Peyer's patch (tissue), 4 donors: Measurements from ENCODE around the gene TYSND1. TPM values are rescaled to one million over a fixed set of nuclear protein-coding genes. Genes with fewer than 3 reads are reported as not detected.

ENCODE experiments used
- DNase-seq, 3 donors: peaks; one replicate each; pipeline ENCODE4 v3.0.0-alpha.2; 2017 to 2019
- H3K27ac ChIP-seq, 4 donors: fragments of 200-600 bp; sonication (generic); one replicate each; pipeline ENCODE4 v1.5.1; 2016 to 2019
- H3K27me3 ChIP-seq, 2 donors: fragments of 200-600 bp; sonication (generic); one replicate each; pipeline ENCODE4 v1.5.1; 2019
- H3K36me3 ChIP-seq, 3 donors: fragments of 200-600 bp; sonication (generic); one replicate each; pipeline ENCODE4 v1.5.1; 2016 to 2019
- H3K4me1 ChIP-seq, 4 donors: fragments of 200-600 bp; sonication (generic); one replicate each; pipeline ENCODE4 v1.5.1; 2016 to 2019
- H3K4me3 ChIP-seq, 4 donors: fragments of 200-600 bp; sonication (generic); 1 replicate in 3 of 4; 2 replicates in 1 of 4; pipeline ENCODE4 v1.5.1; 2016 to 2019; ENCODE audit warnings: mild to moderate bottlenecking in 1 of 4
- H3K9me3 ChIP-seq, 4 donors: fragments of 200-600 bp; sonication (generic); one replicate each; pipeline ENCODE4 v1.5.1; 2016 to 2019; ENCODE audit warnings: mild to moderate bottlenecking in 1 of 4
- CTCF ChIP-seq, 6 experiments: fragments of 450-650 bp in 4 of 6; fragments of 200-600 bp in 2 of 6; sonication (generic) in 1 of 6; IDR thresholded peaks; one replicate each; pipeline ENCODE4 v1.5.1; 2017 to 2019; ENCODE audit warnings: antibody characterized with exemption in 6 of 6, mild to moderate bottlenecking in 3 of 6, moderate library complexity in 1 of 6
- POLR2A ChIP-seq, 2 donors: fragments of 450-650 bp; IDR thresholded peaks; one replicate each; pipeline ENCODE4 v1.5.1; 2017; ENCODE audit warnings: antibody characterized with exemption in 2 of 2, mild to moderate bottlenecking in 2 of 2, moderate library complexity in 2 of 2
- total RNA-seq, 4 donors: library from RNA; depleted of rRNA; stranded (reverse); fragments of >200 nt; gene quantifications; one replicate each; pipeline ENCODE4 v1.1.0, GENCODE V29; 2016

Gene TYSND1
- total RNA-seq, 4 donors from 2014 or later, result 18.2 to 25.9 (median 21.7) TPM

DNA sequence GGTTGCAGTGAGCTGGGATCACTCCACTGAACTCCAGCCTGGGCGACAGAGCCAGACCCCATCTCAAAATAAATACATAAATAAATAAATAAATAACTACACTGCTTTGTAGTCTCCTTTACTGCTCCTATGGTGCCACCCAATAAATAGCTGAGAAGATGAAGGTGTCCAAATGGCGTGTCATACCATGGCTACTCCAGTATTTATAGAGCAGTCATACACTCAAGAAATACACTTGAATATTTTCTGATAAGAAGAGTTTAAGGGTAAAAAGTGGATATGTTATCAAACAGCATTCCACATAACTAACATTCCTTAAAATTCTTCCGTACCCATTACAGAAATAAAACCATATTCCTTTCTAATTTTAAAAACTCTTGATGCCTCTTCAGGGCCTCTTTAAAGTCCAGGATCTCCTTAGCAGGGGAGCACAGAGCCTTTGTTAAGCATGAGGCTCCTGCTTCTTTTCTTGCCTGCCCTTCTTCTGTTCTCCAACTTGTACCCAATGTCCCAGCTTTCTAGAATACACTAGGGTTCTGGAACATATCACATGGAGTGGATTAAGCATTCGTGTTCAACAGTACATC, 31.7 kb upstream of the TYSND1 start:
- TF ChIP-seq CTCF (IDR thresholded peaks at IDR 0.05) (no peak), POLR2A (IDR thresholded peaks at IDR 0.05) (no peak)
- H3K4me3 ChIP-seq, result no peak overlapping the region

DNA sequence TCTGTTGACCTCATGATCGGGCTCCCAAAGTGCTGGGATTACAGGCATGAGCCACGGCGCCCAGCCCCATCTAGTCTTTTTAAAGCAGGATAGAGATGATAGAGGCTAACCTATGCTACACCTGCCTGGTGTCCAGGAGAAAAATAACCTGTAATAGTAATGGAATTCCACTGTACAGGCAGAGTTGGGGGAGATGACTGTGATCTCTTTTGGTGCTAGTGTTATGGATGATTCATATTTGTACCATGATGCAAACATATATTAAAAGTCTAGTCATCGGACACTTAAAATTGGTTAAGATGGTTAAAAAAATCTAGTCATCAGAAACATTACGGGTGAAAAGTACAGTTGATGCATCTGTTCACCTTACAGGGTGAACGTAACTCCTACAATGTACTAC, 29.9 kb upstream of the TYSND1 start:
- Histone ChIP-seq H3K27ac (no peak overlapping the region), H3K27me3 (no peaks in the 10 kb centered on the region), H3K9me3 (no peaks in the 10 kb centered on the region), H3K4me1 (peaks cover 0 to 6% (median 3%) of the 10 kb centered on the region in 4 donors), H3K36me3 (no peaks in the 10 kb centered on the region), H3K4me3 (no peak overlapping the region)
- TF ChIP-seq CTCF (IDR thresholded peaks at IDR 0.05), result no peak
- no peak for DNase-seq

More for the DNA sequence above, 31.7 kb upstream of the TYSND1 start:
- DNase-seq, result no peak
- Histone ChIP-seq H3K27ac (no peak overlapping the region), H3K27me3 (no peaks in the 10 kb centered on the region), H3K9me3 (no peaks in the 10 kb centered on the region), H3K36me3 (no peaks in the 10 kb centered on the region), H3K4me1 (peaks cover 0 to 6% (median 3%) of the 10 kb centered on the region in 4 donors)

DNA sequence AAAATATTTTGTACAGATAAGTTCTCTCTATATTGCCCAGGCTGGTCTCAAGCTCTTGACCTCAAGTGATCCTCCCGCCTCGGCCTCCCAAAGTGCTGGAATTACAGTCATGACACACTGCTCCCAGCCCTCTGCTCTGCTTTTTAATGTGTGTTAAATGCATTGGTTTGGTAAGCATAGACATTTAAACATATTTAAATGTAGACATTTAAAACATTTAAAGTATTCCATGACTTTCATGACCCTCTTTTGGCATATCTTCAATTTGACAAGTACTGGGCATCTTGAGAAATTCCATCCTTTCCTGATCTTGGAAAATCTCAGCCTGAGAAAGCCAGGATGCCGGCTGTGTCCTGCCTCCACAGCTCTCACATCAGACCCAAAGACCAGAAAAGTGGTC, 29.0 kb upstream of the TYSND1 start:
- no peak for DNase-seq
- no peaks in the 10 kb centered on the region for H3K9me3 ChIP-seq
- no peaks in the 10 kb centered on the region for H3K36me3 ChIP-seq
- no peak overlapping the region for H3K4me3 ChIP-seq
- no peak for TF ChIP-seq POLR2A (IDR thresholded peaks at IDR 0.05)
- TF ChIP-seq CTCF (IDR thresholded peaks at IDR 0.05), result no peak
- no peak overlapping the region for H3K27ac ChIP-seq
- H3K4me1 ChIP-seq, result peaks cover 0 to 9% (median 3%) of the 10 kb centered on the region in 4 donors
- H3K27me3 ChIP-seq, result no peaks in the 10 kb centered on the region

- DNase-seq, result peak in 2 of 3 donors; percentile 31 to 58
- no peaks in the 10 kb centered on the region for H3K27me3 ChIP-seq
- H3K27ac ChIP-seq, result peak overlapping the region; percentile 30 to 57 (median 34)
- no peaks in the 10 kb centered on the region for H3K9me3 ChIP-seq
- no peak for TF ChIP-seq POLR2A (IDR thresholded peaks at IDR 0.05)
- TF ChIP-seq CTCF (IDR thresholded peaks at IDR 0.05), result no peak
- peaks cover 0 to 11% (median 5%) of the 10 kb centered on the region in 4 donors for H3K4me1 ChIP-seq
- no peaks in the 10 kb centered on the region for H3K36me3 ChIP-seq
- H3K4me3 ChIP-seq, result no peak overlapping the region
Measured at GRCh38 chr10:70174058-70174741, 27.7 kb upstream of the TYSND1 start.

GRCh38 chr10:70169649-70170364, 23.3 kb upstream of the TYSND1 start:
- Histone ChIP-seq H3K9me3 (no peaks in the 10 kb centered on the region), H3K4me3 (peak overlapping the region; percentile 61 to 85 (median 76)), H3K27ac (peak overlapping the region; percentile 87 to 94 (median 90)), H3K27me3 (no peaks in the 10 kb centered on the region), H3K36me3 (peaks cover 0 to 10% (median 0%) of the 10 kb centered on the region in 3 donors), H3K4me1 (peaks cover 3 to 23% (median 6%) of the 10 kb centered on the region in 4 donors)
- TF ChIP-seq CTCF (IDR thresholded peaks at IDR 0.05) (no peak), POLR2A (IDR thresholded peaks at IDR 0.05) (no peak)
- DNase-seq, result no peak
